GM12873 (cell line): Measurements from ENCODE around the gene STARD10.

Source experiments
- CTCF ChIP-seq: IDR thresholded peaks from 2 replicates; pipeline ENCODE4 v1.5.1; 2012; ENCODE audit warnings: low read depth, mild to moderate bottlenecking, moderate library complexity, low read length, control low read depth; ENCODE audit not compliant: insufficient read depth; ENCODE audit errors: missing control alignments

The STARD10 gene

GRCh38 chr11:72773696-72774095, 20.2 kb downstream of the STARD10 start:
- no peak for TF ChIP-seq CTCF

- no peak for TF ChIP-seq CTCF
Measured at GRCh38 chr11:72773291-72773690, 20.6 kb downstream of the STARD10 start.

GRCh38 chr11:72772059-72772458, 21.8 kb downstream of the STARD10 start:
- no peak for TF ChIP-seq CTCF

GRCh38 chr11:72771507-72771906, 22.3 kb downstream of the STARD10 start:
- no peak for TF ChIP-seq CTCF

GRCh38 chr11:72770799-72771198, 23.0 kb downstream of the STARD10 start:
- TF ChIP-seq CTCF: no peak

GRCh38 chr11:72769680-72770079, 24.2 kb downstream of the STARD10 start:
- no peak for TF ChIP-seq CTCF

GRCh38 chr11:72768581-72768980, 25.3 kb downstream of the STARD10 start:
- TF ChIP-seq CTCF: no peak
